Gastroesophageal sphincter (tissue), 4 donors: ENCODE measurements around the gene CCL4. TPM values are rescaled to one million over a fixed set of nuclear protein-coding genes. Genes with fewer than 3 reads are reported as not detected.
"Not testable (repeated sequence)": the region's sequence is repeated elsewhere in the genome, so short reads cannot be mapped to it uniquely, and the experiment has no call there.

Experiments used
- ATAC-seq: fragments of 150-250 bp; one replicate; pipeline ENCODE4 v1.9.1; 2016; ENCODE audit warnings: mild to moderate bottlenecking, moderate library complexity
- H3K27ac ChIP-seq, 4 donors: fragments of 200-600 bp; sonication (generic) in 3 of 4; 1 replicate in 3 of 4; 2 replicates in 1 of 4; pipeline ENCODE4 v1.5.1; 2016 to 2019
- H3K27me3 ChIP-seq: fragments of 200-600 bp; sonication (generic); one replicate; pipeline ENCODE4 v1.5.1; 2019
- H3K36me3 ChIP-seq, 2 donors: fragments of 200-600 bp; sonication (generic); one replicate each; pipeline ENCODE4 v1.5.1; 2019; ENCODE audit warnings: control low read depth in 1 of 2
- H3K4me1 ChIP-seq, 3 donors: fragments of 200-600 bp; sonication (generic); 1 replicate in 2 of 3; 2 replicates in 1 of 3; pipeline ENCODE4 v1.5.1; 2016 to 2019; ENCODE audit warnings: control low read depth in 2 of 3
- H3K4me3 ChIP-seq, 2 donors: fragments of 200-600 bp; sonication (generic); one replicate each; pipeline ENCODE4 v1.5.1; 2019; ENCODE audit warnings: mild to moderate bottlenecking in 1 of 2, moderate library complexity in 1 of 2
- H3K9me3 ChIP-seq, 3 donors: fragments of 200-600 bp; sonication (generic); one replicate each; pipeline ENCODE4 v1.5.1; 2017 to 2019; ENCODE audit warnings: control low read depth in 2 of 3
- CTCF ChIP-seq, 4 experiments: fragments of 200-600 bp in 2 of 4; fragments of 450-650 bp in 2 of 4; sonication (generic) in 1 of 4; IDR thresholded peaks; one replicate each; pipeline ENCODE4 v1.5.1; 2017 to 2019; ENCODE audit warnings: antibody characterized with exemption in 4 of 4, mild to moderate bottlenecking in 2 of 4, moderate library complexity in 2 of 4
- EP300 ChIP-seq: sonication (generic); formaldehyde crosslinking; IDR thresholded peaks from one replicate; pipeline ENCODE4 v1.6.1; 2017; ENCODE audit warnings: antibody characterized with exemption, mild to moderate bottlenecking
- POLR2A ChIP-seq, 2 donors: fragments of 450-650 bp; IDR thresholded peaks; one replicate each; pipeline ENCODE4 v1.6.1; 2017; ENCODE audit warnings: antibody characterized with exemption in 2 of 2, mild to moderate bottlenecking in 2 of 2, moderate library complexity in 1 of 2
- POLR2AphosphoS5 ChIP-seq: sonication (generic); formaldehyde crosslinking; IDR thresholded peaks from one replicate; pipeline ENCODE4 v1.6.1; 2017; ENCODE audit warnings: antibody characterized with exemption
- WGBS, 2 donors: methylation state at CpG; one replicate each; pipeline ENCODE4 v1.1.5; 2018; ENCODE audit warnings: low coverage in 1 of 2; 5-methylcytosine and 5-hydroxymethylcytosine counted together
- total RNA-seq, 4 donors: library from RNA; depleted of rRNA; stranded (reverse); fragments of >200 nt; gene quantifications; one replicate each; pipeline ENCODE4 v1.1.0, GENCODE V29; 2016

The CCL4 gene
- total RNA-seq, 4 donors from 2014 or later: 1.4 to 4.7 TPM; not detected in 2

GRCh38 chr17:36085765-36086164, 17.9 kb upstream of the CCL4 start:
- Histone ChIP-seq H3K4me1 (no peaks in the 10 kb centered on the region), H3K36me3 (no peaks in the 10 kb centered on the region), H3K27me3 (peaks cover 21% of the 10 kb centered on the region), H3K4me3 (no peak overlapping the region), H3K27ac (no peak overlapping the region), H3K9me3 (no peaks in the 10 kb centered on the region)
- TF ChIP-seq EP300 (no peak), CTCF (IDR thresholded peaks at IDR 0.05) (no peak), POLR2AphosphoS5 (no peak), POLR2A (IDR thresholded peaks at IDR 0.05) (no peak)
- peak; percentile 74 for ATAC-seq
- 27 to 64% methylated on average over 1 of the region's 1 CpG for WGBS, 2 donors

- no peaks in the 10 kb centered on the region for H3K9me3 ChIP-seq
- 73% methylated on average over 1 of the region's 1 CpG for WGBS, 2 donors
- H3K27me3 ChIP-seq: peaks cover 21% of the 10 kb centered on the region
- H3K4me1 ChIP-seq: no peaks in the 10 kb centered on the region
- no peak overlapping the region for H3K4me3 ChIP-seq
- no peaks in the 10 kb centered on the region for H3K36me3 ChIP-seq
- no peak overlapping the region for H3K27ac ChIP-seq
- no peak for TF ChIP-seq EP300
- no peak for TF ChIP-seq POLR2AphosphoS5
- no peak for TF ChIP-seq POLR2A (IDR thresholded peaks at IDR 0.05)
- TF ChIP-seq CTCF (IDR thresholded peaks at IDR 0.05): no peak
- no peak for ATAC-seq
These were observed 16.8 kb upstream of the CCL4 start for GRCh38 chr17:36086791-36087190.

GRCh38 chr17:36087471-36087870, 16.2 kb upstream of the CCL4 start:
- H3K4me1 ChIP-seq, H3K36me3 ChIP-seq, ATAC-seq, H3K27ac ChIP-seq, H3K4me3 ChIP-seq, H3K9me3 ChIP-seq: not testable (repeated sequence)
- peaks cover 21% of the 10 kb centered on the region for H3K27me3 ChIP-seq
- WGBS, 2 donors: 75% methylated on average over 1 of the region's 3 CpGs; no CpG with 5 or more reads in 1 of the 2 donors

- not testable (repeated sequence) for ATAC-seq, H3K4me3 ChIP-seq, H3K27ac ChIP-seq, H3K36me3 ChIP-seq, H3K9me3 ChIP-seq, H3K4me1 ChIP-seq
- WGBS, 2 donors: 79 to 87% methylated on average over 9 to 10 of the region's 10 CpGs
- H3K27me3 ChIP-seq: peaks cover 21% of the 10 kb centered on the region
These were observed 15.6 kb upstream of the CCL4 start for GRCh38 chr17:36087897-36088572.

- TF ChIP-seq CTCF (IDR thresholded peaks at IDR 0.05): no peak
- no peak for TF ChIP-seq EP300
- no peak for TF ChIP-seq POLR2A (IDR thresholded peaks at IDR 0.05)
- TF ChIP-seq POLR2AphosphoS5: no peak
- no peaks in the 10 kb centered on the region for H3K4me1 ChIP-seq
- peaks cover 21% of the 10 kb centered on the region for H3K27me3 ChIP-seq
- WGBS, 2 donors: 72% methylated on average over 11 of the region's 14 CpGs; no CpG with 5 or more reads in 1 of the 2 donors
- ATAC-seq: no peak
- H3K9me3 ChIP-seq: no peaks in the 10 kb centered on the region
- no peak overlapping the region for H3K4me3 ChIP-seq
- H3K27ac ChIP-seq: no peak overlapping the region
- H3K36me3 ChIP-seq: no peaks in the 10 kb centered on the region
These were observed 14.8 kb upstream of the CCL4 start for GRCh38 chr17:36088670-36089338.

- WGBS, 2 donors: 50 to 70% methylated on average over 3 to 4 of the region's 4 CpGs
- Histone ChIP-seq H3K4me3 (no peak overlapping the region), H3K27me3 (peaks cover 21% of the 10 kb centered on the region), H3K27ac (no peak overlapping the region), H3K36me3 (no peaks in the 10 kb centered on the region), H3K9me3 (no peaks in the 10 kb centered on the region), H3K4me1 (no peaks in the 10 kb centered on the region)
- no peak for ATAC-seq
- TF ChIP-seq EP300: no peak
- no peak for TF ChIP-seq POLR2AphosphoS5
- TF ChIP-seq POLR2A (IDR thresholded peaks at IDR 0.05): no peak
- TF ChIP-seq CTCF (IDR thresholded peaks at IDR 0.05): no peak
These were observed 14.2 kb upstream of the CCL4 start for GRCh38 chr17:36089339-36089865.
